H1 (cell line): ENCODE results near the gene TSPAN32. TPM values are rescaled to one million over a fixed set of nuclear protein-coding genes. Genes with fewer than 3 reads are reported as not detected.
A peak's percentile ranks its signal among the peaks of the same experiment; 100 is the strongest.

ENCODE experiments used
- CTCF ChIA-PET: fragments of 300-600 bp; sonication (Branson Sonifier 250); formaldehyde crosslinking; loops from one replicate; lab custom pipeline; 2021; ENCODE audit not compliant: partially characterized antibody; lab: Charles Lee
- POLR2A ChIA-PET: fragments of 300-600 bp; sonication (Branson Sonifier 250); formaldehyde crosslinking; loops from one replicate; lab custom pipeline; 2021; ENCODE audit warnings: inconsistent platforms; ENCODE audit not compliant: partially characterized antibody; lab: Charles Lee
- DNase-seq, 2 experiments: peaks; one replicate each; pipeline versions ENCODE4 v3.0.0 to v3.0.0-alpha.2; 2010 to 2022; ENCODE audit warnings: low spot score in 2 of 2, low read depth in 1 of 2, mixed read lengths in 1 of 2
- FAIRE-seq: peaks from 2 replicates; lab custom pipeline; 2011; peaks lifted over from hg19 to GRCh38; lab: Jason Lieb, UNC
- H2AFZ ChIP-seq: 2 replicates; pipeline ENCODE4 v1.8.1; 2012; ENCODE audit warnings: low read length, inconsistent platforms
- H2AK5ac ChIP-seq: 2 replicates; pipeline ENCODE4 v1.6.1; 2013; ENCODE audit warnings: low read depth, low read length
- H2BK120ac ChIP-seq: replicated peaks from 2 replicates; pipeline ENCODE3; 2013; ENCODE audit warnings: low read depth, low read length, inconsistent platforms
- H2BK12ac ChIP-seq: 2 replicates; pipeline ENCODE4 v1.6.1; 2013; ENCODE audit warnings: low read depth, low read length
- H2BK15ac ChIP-seq: 2 replicates; pipeline ENCODE4 v1.6.1; 2013; ENCODE audit warnings: low read length
- H2BK20ac ChIP-seq: 2 replicates; pipeline ENCODE4 v1.6.1; 2013; ENCODE audit warnings: low read length
- H2BK5ac ChIP-seq: 2 replicates; pipeline ENCODE4 v1.6.1; 2013; ENCODE audit warnings: low read depth, low read length
- H3K14ac ChIP-seq: 2 replicates; pipeline ENCODE4 v1.6.1; 2013; ENCODE audit warnings: inconsistent platforms; ENCODE audit not compliant: insufficient read length
- H3K18ac ChIP-seq: 2 replicates; pipeline ENCODE4 v1.6.1; 2013; ENCODE audit warnings: low read length; ENCODE audit errors: extremely low read depth
- H3K23ac ChIP-seq: 2 replicates; pipeline ENCODE4 v1.6.1; 2013; ENCODE audit warnings: inconsistent platforms; ENCODE audit not compliant: insufficient read length
- H3K23me2 ChIP-seq: 2 replicates; pipeline ENCODE4 v1.6.1; 2013; ENCODE audit warnings: low read depth, low read length
- H3K27ac ChIP-seq: 2 replicates; pipeline ENCODE4 v1.6.1; 2011; ENCODE audit warnings: low read depth, low read length, inconsistent platforms
- H3K27me3 ChIP-seq, 4 experiments: replicated peaks in 1 of 4; 1 replicate in 1 of 4; 2 replicates in 3 of 4; pipeline versions ENCODE4 v1.6.1 to v1.8.1; 2011 to 2013; ENCODE audit warnings: low read length in 3 of 4, mild to moderate bottlenecking in 3 of 4, inconsistent platforms in 2 of 4, mixed read lengths in 2 of 4, moderate library complexity in 1 of 4; ENCODE audit not compliant: control insufficient read depth in 3 of 4, insufficient read depth in 3 of 4; ENCODE audit errors: extremely low read depth in 1 of 4
- H3K36me3 ChIP-seq, 4 experiments: 2 replicates each; pipeline versions ENCODE4 v1.6.1 to v1.8.1; 2011 to 2013; ENCODE audit warnings: mild to moderate bottlenecking in 4 of 4, low read length in 3 of 4, moderate library complexity in 2 of 4, control low read depth in 1 of 4, inconsistent platforms in 1 of 4; ENCODE audit not compliant: insufficient read depth in 4 of 4, control insufficient read depth in 2 of 4
- H3K4ac ChIP-seq: replicated peaks from 2 replicates; pipeline ENCODE3; 2013; ENCODE audit warnings: low read length, low read depth, mixed read lengths, inconsistent platforms; ENCODE audit not compliant: insufficient read length
- H3K4me1 ChIP-seq, 4 experiments: replicated peaks in 1 of 4; 1 replicate in 1 of 4; 2 replicates in 3 of 4; pipeline versions ENCODE4 v1.6.1 to v1.8.1; 2011 to 2013; ENCODE audit warnings: low read length in 3 of 4, inconsistent platforms in 2 of 4, mixed read lengths in 1 of 4; ENCODE audit not compliant: insufficient read depth in 4 of 4, control insufficient read depth in 3 of 4
- H3K4me2 ChIP-seq, 2 experiments: 2 replicates each; pipeline versions ENCODE4 v1.6.1 to v1.8.1; 2011 to 2013; ENCODE audit warnings: low read depth in 2 of 2, low read length in 2 of 2, control low read depth in 1 of 2, inconsistent platforms in 1 of 2, mild to moderate bottlenecking in 1 of 2; ENCODE audit not compliant: insufficient read depth in 1 of 2
- H3K4me3 ChIP-seq, 4 experiments: fragments of 200-600, 300-600 bp in 1 of 4; sonication (generic), shearing (Covaris generic), sonication (Bioruptor Twin) in 1 of 4; 2 replicates each; pipeline versions ENCODE4 v1.5.1 to v1.8.1; 2011 to 2016; ENCODE audit warnings: low read length in 4 of 4, low read depth in 3 of 4, control low read depth in 2 of 4, inconsistent platforms in 2 of 4, mild to moderate bottlenecking in 2 of 4, mixed read lengths in 1 of 4, moderate library complexity in 1 of 4; ENCODE audit not compliant: insufficient read depth in 2 of 4; ENCODE audit errors: extremely low read depth in 1 of 4
- H3K56ac ChIP-seq: replicated peaks from 2 replicates; pipeline ENCODE3; 2013; ENCODE audit warnings: low read depth, mild to moderate bottlenecking, mixed read lengths, low read length, inconsistent platforms; ENCODE audit not compliant: insufficient read length
- H3K79me1 ChIP-seq: 2 replicates; pipeline ENCODE4 v1.6.1; 2013; ENCODE audit warnings: low read depth, low read length, control low read depth
- H3K79me2 ChIP-seq, 2 experiments: 2 replicates each; pipeline versions ENCODE4 v1.6.1 to v1.8.1; 2012 to 2013; ENCODE audit warnings: low read length in 2 of 2, mild to moderate bottlenecking in 2 of 2, inconsistent platforms in 1 of 2; ENCODE audit not compliant: insufficient read depth in 2 of 2, control insufficient read depth in 1 of 2
- H3K9ac ChIP-seq, 4 experiments: replicated peaks in 1 of 4; 1 replicate in 1 of 4; 2 replicates in 3 of 4; pipeline versions ENCODE4 v1.6.1 to v1.8.1; 2011 to 2013; ENCODE audit warnings: low read depth in 3 of 4, low read length in 3 of 4, control low read depth in 2 of 4, mild to moderate bottlenecking in 2 of 4, moderate library complexity in 2 of 4, inconsistent platforms in 1 of 4; ENCODE audit errors: extremely low read depth in 1 of 4
- H3K9me3 ChIP-seq, 2 experiments: 2 replicates each; pipeline versions ENCODE4 v1.6.1 to v1.8.1; 2012 to 2013; ENCODE audit warnings: mild to moderate bottlenecking in 2 of 2, moderate library complexity in 2 of 2, control low read depth in 1 of 2, inconsistent platforms in 1 of 2, low read depth in 1 of 2, low read length in 1 of 2, mixed read lengths in 1 of 2; ENCODE audit not compliant: insufficient read depth in 2 of 2
- H4K20me1 ChIP-seq, 2 experiments: replicated peaks in 1 of 2; 2 replicates each; pipeline versions ENCODE3 to v1.8.1; 2011 to 2013; ENCODE audit warnings: inconsistent platforms in 2 of 2, low read length in 2 of 2, mild to moderate bottlenecking in 1 of 2; ENCODE audit not compliant: insufficient read depth in 2 of 2, control insufficient read depth in 1 of 2
- H4K5ac ChIP-seq: 2 replicates; pipeline ENCODE4 v1.6.1; 2013; ENCODE audit warnings: low read length, low read depth, mixed read lengths, inconsistent platforms; ENCODE audit not compliant: insufficient read length
- H4K8ac ChIP-seq: 2 replicates; pipeline ENCODE4 v1.8.0; 2013; ENCODE audit warnings: mild to moderate bottlenecking, moderate library complexity, low read length, inconsistent platforms; ENCODE audit not compliant: insufficient read depth; ENCODE audit errors: extremely low read depth
- H4K91ac ChIP-seq: replicated peaks from 2 replicates; pipeline ENCODE3; 2013; ENCODE audit warnings: low read length, mixed read lengths, inconsistent platforms; ENCODE audit not compliant: insufficient read length
- ATF2 ChIP-seq: IDR thresholded peaks from 2 replicates; pipeline ENCODE4 v1.6.1; 2012; ENCODE audit warnings: low read length, inconsistent platforms
- GABPA ChIP-seq: IDR thresholded peaks from 2 replicates; pipeline ENCODE4 v1.6.1; 2011; ENCODE audit warnings: mild to moderate bottlenecking, low read length, moderate library complexity, borderline replicate concordance; ENCODE audit not compliant: insufficient read depth
- JUN ChIP-seq: IDR thresholded peaks from 2 replicates; pipeline ENCODE4 v1.6.1; 2011; ENCODE audit warnings: low read depth, mild to moderate bottlenecking, improper control_type of control experiment, low read length
- JUND ChIP-seq: IDR thresholded peaks from 2 replicates; pipeline ENCODE4 v1.6.1; 2011; ENCODE audit warnings: mild to moderate bottlenecking, improper control_type of control experiment, low read length
- NANOG ChIP-seq: IDR thresholded peaks from 2 replicates; pipeline ENCODE4 v1.6.1; 2011; ENCODE audit warnings: low read length, low read depth, mild to moderate bottlenecking, inconsistent platforms; ENCODE audit not compliant: insufficient read depth, poor library complexity, severe bottlenecking
- PHF8 ChIP-seq: fragments of 200-600 bp; sonication (generic); conservative IDR thresholded peaks from 2 replicates; pipeline ENCODE4 v1.7.1; 2012; ENCODE audit warnings: low read depth, mild to moderate bottlenecking, inconsistent platforms, low read length, moderate library complexity
- POLR2A ChIP-seq, 2 experiments: IDR thresholded peaks; 1 replicate in 1 of 2; 2 replicates in 1 of 2; pipeline ENCODE4 v1.6.1; 2011; ENCODE audit warnings: low read depth in 2 of 2, low read length in 2 of 2, mild to moderate bottlenecking in 2 of 2; ENCODE audit errors: control extremely low read depth in 1 of 2
- RBBP5 ChIP-seq: IDR thresholded peaks from 2 replicates; pipeline ENCODE4 v1.7.1; 2012; ENCODE audit warnings: low read depth, mild to moderate bottlenecking, inconsistent platforms, low read length, moderate library complexity, borderline replicate concordance
- RXRA ChIP-seq: IDR thresholded peaks from 2 replicates; pipeline ENCODE4 v1.6.1; 2011; ENCODE audit warnings: low read depth, mild to moderate bottlenecking, low read length, moderate library complexity; ENCODE audit not compliant: insufficient read depth
- SIRT6 ChIP-seq: IDR thresholded peaks from one replicate; pipeline ENCODE4 v1.7.1; 2012; ENCODE audit warnings: low read length, inconsistent platforms
- SP2 ChIP-seq: IDR thresholded peaks from 2 replicates; pipeline ENCODE4 v1.6.1; 2012; ENCODE audit warnings: mild to moderate bottlenecking, low read length, inconsistent platforms
- WGBS, 2 experiments: shearing (Covaris generic) in 1 of 2; methylation state at CpG; one replicate each; pipeline versions ENCODE4 v1.1.6 to v1.1.7; 2013 to 2015; ENCODE audit warnings: low lambda C conversion rate in 2 of 2, mixed read lengths in 2 of 2, inconsistent platforms in 1 of 2, low coverage in 1 of 2, missing lambda C conversion rate in 1 of 2; ENCODE audit not compliant: insufficient replicate concordance in 2 of 2, insufficient coverage in 1 of 2, insufficient read length in 1 of 2; ENCODE audit errors: extremely low coverage in 1 of 2, missing lambda C conversion rate in 1 of 2; 5-methylcytosine and 5-hydroxymethylcytosine counted together
- polyA plus RNA-seq, 7 experiments: library from polyadenylated mRNA; depleted of rRNA in 3 of 7; stranded (reverse) in 5 of 7; unstranded in 2 of 7; fragments of >200 nt in 5 of 7; fragments of 200-250 nt in 2 of 7; gene quantifications; 1 replicate in 5 of 7; 2 replicates in 1 of 7; 4 replicates in 1 of 7; pipeline versions ENCODE4 v1.2.1 to v1.2.3, GENCODE V29; 2011 to 2013; ENCODE audit warnings: missing spikeins in 2 of 7, mixed read lengths in 2 of 7
- total RNA-seq: library from RNA; stranded (reverse); fragmentation: NEBNext Ultra II Directional; extraction: Animal tissue kit (Norgen Biotek cat#: 25700); gene quantifications from 2 replicates; pipeline ENCODE4 v1.2.1, GENCODE V29; 2021
- TF ChIP-seq, protein P1 (sequence below): IDR thresholded peaks from 2 replicates; pipeline ENCODE4 v1.6.1; 2012; ENCODE audit warnings: inconsistent platforms

Gene TSPAN32
- total and polyA plus RNA-seq, 2 of the 8 experiments (the other 6 are each of a cell fraction or from before 2014, with no cell fraction given), result not detected

DNA sequence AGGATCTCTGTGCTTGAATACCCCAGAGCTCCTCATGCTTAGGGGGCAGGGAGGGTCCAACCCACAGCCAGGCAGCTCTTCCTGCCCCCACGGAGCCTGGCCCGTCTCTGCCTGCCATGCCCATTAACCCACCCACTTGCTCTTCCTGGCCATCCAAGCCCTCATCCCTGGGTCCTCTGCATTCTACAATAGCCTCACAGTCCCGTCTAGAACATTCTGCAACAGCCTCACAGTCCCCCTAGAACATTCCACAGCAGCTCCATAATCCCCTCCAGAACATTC, 15.1 kb downstream of the TSPAN32 start:
- Histone ChIP-seq H3K56ac (no peak overlapping the region), H3K79me2 (no peaks in the 10 kb centered on the region), H2BK12ac (no peak overlapping the region), H2BK5ac (no peak overlapping the region), H3K27me3 (peaks cover 0 to 2% (median 0%) of the 10 kb centered on the region in 4 experiments; a peak in 1 of 7 replicates), H2AFZ (no peak overlapping the region), H2AK5ac (no peak overlapping the region), H3K4me3 (no peak overlapping the region), H3K14ac (no peak overlapping the region), H3K36me3 (no peaks in the 10 kb centered on the region), H3K9me3 (no peaks in the 10 kb centered on the region; a peak in 1 of 4 replicates), H2BK20ac (no peak overlapping the region), H3K18ac (no peak overlapping the region), H4K8ac (0 out of 2 replicates have a peak overlapping the region, but pooled peaks have one; percentile 5), H3K4me2 (no peak overlapping the region), H3K9ac (no peak overlapping the region), H3K79me1 (no peaks in the 10 kb centered on the region), H4K20me1 (no peaks in the 10 kb centered on the region), H2BK15ac (no peak overlapping the region), H4K5ac (no peak overlapping the region), H3K23ac (no peak overlapping the region), H3K23me2 (no peaks in the 10 kb centered on the region), H3K4me1 (no peaks in the 10 kb centered on the region), H3K4ac (no peak overlapping the region), H3K27ac (no peak overlapping the region), H4K91ac (no peak overlapping the region), H2BK120ac (no peak overlapping the region)
- DNase-seq (no peak), FAIRE-seq (no peak)
- 82% methylated on average over 2 of the region's 3 CpGs; no CpG with 5 or more reads in 1 of the 2 experiments for WGBS, 2 experiments
- no peak for TF ChIP-seq JUN
- TF ChIP-seq ATF2, result no peak
- TF ChIP-seq, protein P1, sequence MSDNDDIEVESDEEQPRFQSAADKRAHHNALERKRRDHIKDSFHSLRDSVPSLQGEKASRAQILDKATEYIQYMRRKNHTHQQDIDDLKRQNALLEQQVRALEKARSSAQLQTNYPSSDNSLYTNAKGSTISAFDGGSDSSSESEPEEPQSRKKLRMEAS, result no peak
- no peak for TF ChIP-seq PHF8
- no peak for TF ChIP-seq NANOG
- no peak for TF ChIP-seq POLR2A (IDR thresholded peaks at IDR 0.05; ENCODE audit: control extremely low read depth in 1 of 2, low read depth in 2 of 2, low read length in 2 of 2)
- TF ChIP-seq SP2, result no peak
- TF ChIP-seq RBBP5, result no peak
- no peak for TF ChIP-seq JUND
- TF ChIP-seq SIRT6, result no peak
- TF ChIP-seq GABPA, result no peak
- no peak for TF ChIP-seq RXRA
- ChIA-PET CTCF (interaction anchor here (0.9 to 3.8 kb wide), 11 partner anchors 10 to 148 kb away, joined by 3 to 34 read pairs (median 5); no protein-coding TSS in a partner anchor), POLR2A (interaction anchor here (1.1 kb wide), 1 partner anchor 61 kb away, joined by 3 read pairs; no protein-coding TSS in a partner anchor)
